Epithelial cell of proximal tubule (primary cell): Measurements from ENCODE around the gene MARK4. TPM values are rescaled to one million over a fixed set of nuclear protein-coding genes. Genes with fewer than 3 reads are reported as not detected.

Source experiments
- DNase-seq: peaks from one replicate; pipeline ENCODE4 v3.0.0-alpha.2; 2011; ENCODE audit warnings: low read depth
- H3K4me3 ChIP-seq: 2 replicates; pipeline ENCODE4 v1.5.1; 2011; ENCODE audit warnings: low read depth, mild to moderate bottlenecking, low read length
- total RNA-seq: library from RNA; depleted of rRNA; stranded (reverse); fragments of >200 nt; gene quantifications from 2 replicates; pipeline ENCODE4 v1.2.3, GENCODE V29; 2015
- TF ChIP-seq, protein P1 (sequence below): conservative IDR thresholded peaks from 2 replicates; pipeline ENCODE4 v1.5.1; 2012; ENCODE audit warnings: low read depth, mild to moderate bottlenecking, low read length

MARK4 gene
- total RNA-seq, 1 donor from 2014 or later, result 12.6 TPM

DNA sequence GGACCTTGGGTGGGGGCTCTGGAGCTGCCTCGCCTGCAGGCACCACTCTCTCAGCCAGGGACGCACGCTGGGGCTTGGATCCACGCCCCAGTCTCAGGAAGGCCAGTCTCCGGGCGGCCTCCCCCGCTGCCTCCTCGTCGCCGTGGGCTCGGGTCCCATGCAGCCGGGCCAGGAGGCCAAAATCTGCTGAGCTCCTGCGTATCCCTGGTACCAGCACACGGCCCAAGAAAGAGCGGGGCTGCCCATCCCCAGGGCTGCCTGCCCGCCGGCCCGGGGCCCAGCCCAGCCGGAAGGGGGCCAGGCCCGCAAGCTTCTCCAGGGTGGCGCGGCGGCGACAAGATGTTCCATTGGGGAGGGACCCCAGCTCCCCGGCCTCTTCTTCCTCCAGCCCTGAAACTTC, 12.5 kb upstream of the MARK4 start:
- no peak overlapping the region for H3K4me3 ChIP-seq
- TF ChIP-seq, protein P1, sequence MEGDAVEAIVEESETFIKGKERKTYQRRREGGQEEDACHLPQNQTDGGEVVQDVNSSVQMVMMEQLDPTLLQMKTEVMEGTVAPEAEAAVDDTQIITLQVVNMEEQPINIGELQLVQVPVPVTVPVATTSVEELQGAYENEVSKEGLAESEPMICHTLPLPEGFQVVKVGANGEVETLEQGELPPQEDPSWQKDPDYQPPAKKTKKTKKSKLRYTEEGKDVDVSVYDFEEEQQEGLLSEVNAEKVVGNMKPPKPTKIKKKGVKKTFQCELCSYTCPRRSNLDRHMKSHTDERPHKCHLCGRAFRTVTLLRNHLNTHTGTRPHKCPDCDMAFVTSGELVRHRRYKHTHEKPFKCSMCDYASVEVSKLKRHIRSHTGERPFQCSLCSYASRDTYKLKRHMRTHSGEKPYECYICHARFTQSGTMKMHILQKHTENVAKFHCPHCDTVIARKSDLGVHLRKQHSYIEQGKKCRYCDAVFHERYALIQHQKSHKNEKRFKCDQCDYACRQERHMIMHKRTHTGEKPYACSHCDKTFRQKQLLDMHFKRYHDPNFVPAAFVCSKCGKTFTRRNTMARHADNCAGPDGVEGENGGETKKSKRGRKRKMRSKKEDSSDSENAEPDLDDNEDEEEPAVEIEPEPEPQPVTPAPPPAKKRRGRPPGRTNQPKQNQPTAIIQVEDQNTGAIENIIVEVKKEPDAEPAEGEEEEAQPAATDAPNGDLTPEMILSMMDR, result no peak
- DNase-seq, result no peak

DNA sequence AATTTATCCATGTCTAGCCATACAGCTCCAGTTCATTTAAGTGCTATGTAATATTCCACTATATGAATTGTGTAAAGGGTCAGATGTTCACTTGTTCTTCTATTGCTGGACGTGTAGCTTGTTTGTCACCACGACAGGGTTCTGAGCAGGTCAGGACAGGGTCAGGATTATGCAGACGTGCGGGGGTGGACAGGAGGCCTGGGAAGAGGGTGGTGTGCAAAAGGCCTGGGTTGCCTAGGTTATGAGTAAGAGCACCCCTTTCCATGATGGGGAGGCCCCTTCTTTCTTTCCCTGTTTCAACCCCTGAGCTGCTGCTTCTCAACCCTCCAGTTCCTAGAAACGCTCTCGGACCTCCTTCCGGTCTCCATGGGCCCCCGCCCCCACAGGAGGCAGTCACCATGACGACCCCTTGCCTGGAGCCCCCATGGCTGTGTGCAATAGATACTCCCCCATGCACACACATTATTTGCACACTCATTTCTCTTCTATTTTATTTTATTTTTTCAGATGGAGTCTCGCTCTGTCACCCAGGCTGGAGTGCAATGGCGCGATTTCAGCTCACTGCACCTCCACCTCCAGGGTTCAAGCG, 7.8 kb upstream of the MARK4 start:
- no peak for DNase-seq
- TF ChIP-seq, protein P1, result no peak
- no peak overlapping the region for H3K4me3 ChIP-seq

DNA sequence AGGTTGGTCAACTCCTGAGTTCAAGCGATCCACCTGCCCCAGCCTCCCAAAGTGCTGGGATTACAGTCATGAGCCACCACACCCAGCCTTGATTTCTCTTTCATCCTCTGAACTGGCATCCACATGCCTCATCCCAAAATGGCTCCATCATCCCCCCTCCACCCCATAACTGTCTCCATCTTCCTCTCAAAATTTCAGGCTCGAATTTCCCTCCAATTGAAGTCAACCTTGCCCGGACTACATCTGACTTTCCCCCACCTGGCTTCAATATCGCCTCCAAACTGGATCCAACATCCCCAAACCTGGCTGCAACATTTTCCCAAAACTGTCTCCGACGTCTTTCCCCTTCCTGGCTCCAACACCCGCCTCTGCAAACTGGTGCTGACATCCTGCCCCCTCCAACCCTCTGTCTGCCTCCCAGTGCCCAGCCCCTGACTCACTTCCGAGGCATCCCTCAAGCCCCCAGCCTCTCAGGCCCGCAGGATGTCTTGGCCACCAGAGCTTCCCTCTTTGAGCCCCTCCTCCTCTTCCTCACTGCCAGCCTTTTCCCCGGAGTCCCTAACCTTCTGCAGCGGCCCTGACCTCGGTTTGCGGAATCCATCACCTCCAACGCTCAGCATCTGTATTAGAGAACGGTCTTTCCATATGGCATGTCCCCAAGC, 6.8 kb upstream of the MARK4 start:
- no peak overlapping the region for H3K4me3 ChIP-seq
- no peak for DNase-seq
- TF ChIP-seq, protein P1, result no peak

DNA sequence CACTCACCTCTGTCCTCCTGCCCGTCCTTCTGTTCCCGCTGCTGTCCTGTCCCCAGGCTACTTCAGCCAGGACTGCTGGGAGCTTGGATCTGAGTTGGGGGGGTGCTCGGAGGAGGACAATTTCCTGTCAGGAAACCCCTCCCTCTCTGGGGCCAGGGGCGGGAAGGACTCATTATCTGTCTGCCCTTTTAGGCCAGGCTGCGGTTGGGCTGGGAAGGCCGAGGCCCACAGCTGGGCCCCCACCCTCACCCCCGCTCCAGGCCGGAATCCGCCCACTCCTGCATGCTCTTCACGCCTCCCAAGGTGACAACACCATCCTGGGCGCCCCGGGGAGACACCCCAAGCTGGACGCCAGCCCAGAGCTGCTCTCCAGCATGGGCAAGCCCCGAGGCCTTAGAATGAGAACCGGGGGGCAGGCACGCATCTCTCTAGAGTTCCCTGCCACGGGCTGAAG, 5.7 kb upstream of the MARK4 start, which contains the start of gene EXOC3L2:
Gene EXOC3L2, minus strand, starts transcription at position 74 of the 454 bp plus-strand sequence. CDS start 6,362 bp downstream, outside the sequence.
- no peak for DNase-seq
- H3K4me3 ChIP-seq, result no peak within 1 kb of the TSS
- TF ChIP-seq, protein P1, result no peak

DNA sequence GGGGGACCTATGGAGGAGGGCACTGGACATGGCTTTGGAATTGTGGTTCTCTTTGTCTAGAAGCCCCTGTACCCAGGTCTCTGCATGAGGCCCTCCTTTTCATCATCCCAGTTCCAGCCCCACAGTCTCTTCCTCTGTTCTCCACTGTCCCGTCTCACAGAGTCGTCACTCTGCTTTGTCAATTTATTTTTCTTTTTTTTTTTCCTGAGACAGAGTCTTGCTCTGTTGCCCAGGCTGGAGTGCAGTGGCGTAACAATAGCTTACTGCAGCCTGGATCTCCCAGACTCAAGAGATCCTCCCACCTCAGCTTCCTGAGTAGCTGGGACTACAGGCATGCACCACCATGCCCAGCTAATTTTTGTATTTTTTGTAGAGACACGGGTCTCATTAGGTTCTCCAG, 5.2 kb upstream of the MARK4 start:
- DNase-seq, result no peak
- no peak overlapping the region for H3K4me3 ChIP-seq
- TF ChIP-seq, protein P1, result no peak

DNA sequence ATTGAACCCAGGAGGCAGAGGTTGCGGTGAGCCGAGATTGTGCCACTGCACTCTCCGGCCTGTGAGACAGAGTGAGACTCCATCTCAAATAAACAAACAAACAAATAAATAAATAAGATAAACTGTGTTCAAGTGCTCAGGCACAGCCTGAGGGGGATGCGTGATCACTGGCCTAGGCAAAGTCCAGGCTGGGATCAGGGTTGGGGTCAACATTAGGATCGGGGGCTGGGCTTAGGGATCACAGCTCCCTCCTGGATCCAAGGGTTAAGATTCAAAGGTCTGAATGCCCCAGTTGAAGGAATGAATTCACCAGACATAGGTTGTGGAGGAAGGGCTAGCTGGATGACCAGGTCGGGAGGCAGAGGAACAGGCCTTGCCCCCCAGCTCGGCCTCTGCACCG, 3.9 kb upstream of the MARK4 start:
- H3K4me3 ChIP-seq, result no peak overlapping the region
- TF ChIP-seq, protein P1, result no peak
- no peak for DNase-seq
